ENCODE results near the gene KCNMB2.

KCNMB2 gene

DNA sequence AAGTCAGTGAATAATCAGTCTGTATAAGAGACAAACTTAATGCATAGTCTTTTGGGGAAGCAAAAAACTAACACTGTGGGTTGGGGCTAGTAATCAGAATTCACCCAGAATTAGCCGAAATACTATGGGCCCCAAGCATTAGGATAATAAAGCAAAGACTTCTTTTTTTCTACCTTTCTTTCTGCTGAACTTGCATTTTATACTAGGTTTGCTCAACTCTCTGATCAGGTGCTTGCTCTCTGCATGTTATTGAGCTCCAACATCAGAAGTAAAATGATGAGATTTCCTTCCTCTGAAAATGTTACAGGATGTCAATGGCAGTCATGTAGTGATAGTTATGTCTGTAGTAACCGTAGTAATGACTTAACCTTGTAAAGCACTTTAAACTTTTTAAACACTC, 216.6 kb downstream of the KCNMB2 start:
- DNase-seq (ENCODE audit: low read depth): no peak

DNA sequence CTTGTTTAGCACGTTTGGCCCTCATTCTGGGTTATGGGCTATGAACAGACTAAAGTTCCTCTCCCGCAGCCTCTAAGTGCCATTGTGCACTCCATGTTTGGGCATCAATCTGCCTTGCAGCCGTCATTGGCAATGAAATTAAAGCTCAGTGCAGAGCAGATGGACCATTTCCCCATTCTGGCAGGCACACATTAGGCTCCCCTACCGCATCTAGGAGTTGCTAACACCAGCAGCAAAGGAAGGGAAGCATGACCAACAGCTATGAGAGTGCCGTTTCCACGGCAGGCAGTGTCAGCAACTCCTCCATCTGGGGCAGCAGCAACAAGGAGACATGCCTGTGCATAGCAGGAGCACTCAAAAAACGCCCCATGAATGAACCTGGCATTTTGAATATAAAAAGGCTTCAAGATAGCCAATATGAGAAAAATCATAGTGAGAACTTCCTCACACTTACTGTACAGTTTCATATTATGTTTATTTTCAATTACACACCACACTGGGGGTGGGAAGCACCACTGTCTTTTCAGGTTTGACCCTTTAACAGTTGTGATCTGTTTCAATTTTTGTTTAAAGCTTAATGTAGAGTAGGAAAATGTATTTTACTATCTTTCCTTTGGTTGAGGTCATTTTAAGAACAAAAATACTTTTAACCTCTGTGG, 218.7 kb downstream of the KCNMB2 start:
- DNase-seq (ENCODE audit: low read depth): no peak

DNA sequence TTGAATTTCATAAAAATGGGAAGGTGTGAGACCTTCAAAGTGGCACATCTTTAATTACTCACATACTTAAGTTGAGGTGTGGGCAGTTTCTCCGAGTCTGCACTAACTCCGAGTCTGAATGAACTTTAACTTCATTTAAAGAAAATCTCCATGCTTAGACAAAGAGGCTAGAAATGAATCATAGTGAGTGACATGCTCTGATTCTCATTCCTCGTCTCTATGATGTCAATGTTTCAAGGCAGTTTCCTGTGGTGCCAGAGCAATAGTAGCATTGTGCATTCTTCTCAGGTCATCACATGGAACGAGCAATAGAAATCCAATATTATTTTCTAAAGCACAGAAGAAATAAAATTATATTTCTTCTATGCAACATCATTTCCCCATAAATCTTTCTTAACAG, 224.8 kb downstream of the KCNMB2 start:
- no peak for DNase-seq (ENCODE audit: low read depth)

DNA sequence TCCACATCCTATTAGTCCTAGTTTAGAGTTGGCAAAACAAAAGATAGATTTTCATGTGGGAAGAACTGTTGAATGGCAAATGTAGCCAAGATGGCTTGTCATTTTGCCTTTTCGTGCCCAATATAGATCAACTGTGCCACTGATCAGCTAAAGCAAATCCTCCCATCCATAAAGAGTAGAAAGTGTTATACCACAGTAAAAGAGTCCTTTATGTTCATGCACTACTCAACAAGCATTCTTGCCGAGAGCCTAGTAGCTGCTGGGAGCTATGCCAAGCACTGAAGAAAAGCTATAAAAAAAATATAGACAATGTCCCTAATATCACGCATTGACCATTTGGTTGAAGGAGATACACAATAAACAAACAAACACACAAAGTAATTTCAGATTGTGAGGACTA, 225.2 kb downstream of the KCNMB2 start:
- DNase-seq (ENCODE audit: low read depth): no peak

DNA sequence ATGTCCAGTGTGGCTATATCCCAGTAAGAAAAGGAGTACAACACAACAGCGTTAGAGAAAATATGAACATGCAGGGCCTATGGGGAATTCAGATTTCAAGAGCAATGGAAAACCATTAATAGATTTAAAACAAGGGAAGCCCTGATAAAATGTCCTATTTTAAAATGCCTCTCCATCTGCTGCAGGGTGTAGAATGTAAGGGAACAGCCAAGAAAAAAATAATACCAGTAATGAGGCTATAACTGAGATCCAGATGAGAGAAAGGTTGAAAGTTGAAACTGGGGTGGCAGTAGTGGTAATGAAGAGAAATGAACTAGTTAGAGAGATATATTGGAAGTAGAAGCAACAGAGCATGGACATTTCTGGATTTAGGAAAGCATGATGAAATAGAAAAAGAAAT, 226.1 kb downstream of the KCNMB2 start:
- no peak for DNase-seq (ENCODE audit: low read depth)

DNA sequence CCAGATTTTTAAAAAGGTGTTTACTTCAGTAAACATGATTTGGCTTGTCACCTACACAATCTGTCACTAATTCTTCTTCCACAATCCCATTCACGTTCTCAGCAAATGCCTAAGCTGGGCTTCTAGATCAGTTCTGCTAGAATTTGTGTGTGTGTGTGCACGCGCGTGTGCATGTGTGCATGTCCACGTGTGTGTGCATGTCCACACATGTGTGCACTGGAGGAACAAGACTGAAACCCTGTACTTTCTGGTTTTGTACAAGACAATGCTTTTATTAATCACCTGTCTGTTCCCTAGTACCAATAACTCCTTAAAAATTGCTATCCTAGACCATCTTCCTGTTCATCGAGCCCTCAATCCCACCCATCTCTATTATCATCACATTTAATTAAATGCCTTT, 229.2 kb downstream of the KCNMB2 start:
- DNase-seq (ENCODE audit: low read depth): no peak

DNA sequence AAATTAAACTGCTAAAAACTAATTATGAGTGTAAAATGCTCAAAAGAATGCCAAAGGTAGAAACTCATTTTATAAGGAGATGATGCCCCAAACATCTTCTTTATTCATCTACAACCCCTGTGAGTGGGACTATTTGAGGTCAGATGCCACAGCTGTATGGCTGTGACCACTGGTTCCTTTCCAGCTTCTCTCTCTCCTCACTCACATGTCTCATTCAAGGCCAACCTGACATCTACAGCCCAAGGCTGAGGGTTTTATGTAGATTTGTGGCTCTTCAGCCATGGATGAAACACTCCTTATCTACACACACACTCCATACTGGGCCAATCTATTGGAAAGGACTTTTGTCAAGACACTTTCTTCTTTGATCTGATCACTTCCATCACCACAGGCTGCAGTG, 231.3 kb downstream of the KCNMB2 start:
- DNase-seq (ENCODE audit: low read depth): no peak

DNA sequence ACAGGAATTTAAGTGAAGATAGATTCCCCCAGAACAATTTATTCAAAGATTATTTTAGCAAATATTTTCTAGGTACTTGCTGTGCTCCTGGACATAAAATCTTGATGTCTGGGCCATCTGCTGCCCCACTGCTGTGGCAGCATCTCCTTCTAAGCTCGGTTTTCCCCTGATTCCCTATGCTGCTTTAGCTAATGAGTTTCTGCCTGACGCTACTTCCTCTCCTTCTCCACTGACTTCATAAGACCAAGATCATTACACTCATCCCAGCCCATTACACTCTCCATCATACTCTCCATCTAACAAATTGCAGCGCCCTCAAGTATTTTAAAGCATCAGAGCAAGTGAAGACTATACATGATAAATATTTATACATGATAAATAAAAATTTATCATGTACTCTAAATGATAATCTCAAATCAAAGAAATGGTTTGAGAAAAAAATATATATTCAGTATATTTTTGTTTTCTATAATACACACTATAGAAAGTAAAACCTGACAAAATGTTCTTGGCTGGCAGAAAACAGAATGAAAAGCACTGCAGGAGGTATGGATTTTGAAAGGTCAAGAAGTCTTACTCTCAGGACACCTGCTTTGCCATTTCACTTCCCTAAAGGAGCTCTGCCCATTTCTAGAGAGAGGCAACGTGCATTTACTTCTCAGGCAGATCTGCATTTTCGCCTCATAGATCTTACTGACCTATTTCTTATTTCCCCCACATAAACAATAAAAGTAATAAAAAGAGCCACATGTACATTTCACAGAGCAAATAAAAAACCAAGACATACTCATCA, 232.0 kb downstream of the KCNMB2 start:
- no peak for DNase-seq (ENCODE audit: low read depth)

DNA sequence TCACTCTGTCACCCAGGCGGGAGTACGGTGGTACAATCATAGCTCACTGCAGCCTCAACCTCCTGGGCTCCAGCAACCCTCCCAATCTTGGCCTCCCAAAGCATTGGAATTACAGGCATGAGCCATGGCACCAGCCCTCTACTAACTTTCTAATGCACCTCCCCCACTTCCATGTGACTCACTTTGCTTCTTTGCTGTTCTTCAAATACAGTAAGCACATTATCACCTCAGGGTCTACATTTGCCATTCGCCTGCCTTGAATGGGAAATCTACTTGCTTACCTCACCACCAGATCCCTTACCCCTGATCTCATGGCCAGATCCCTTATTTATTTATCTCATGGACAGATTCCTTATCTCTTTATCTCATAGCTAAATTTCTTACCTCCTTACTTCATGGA, 235.3 kb downstream of the KCNMB2 start:
- no peak for DNase-seq (ENCODE audit: low read depth)

DNA sequence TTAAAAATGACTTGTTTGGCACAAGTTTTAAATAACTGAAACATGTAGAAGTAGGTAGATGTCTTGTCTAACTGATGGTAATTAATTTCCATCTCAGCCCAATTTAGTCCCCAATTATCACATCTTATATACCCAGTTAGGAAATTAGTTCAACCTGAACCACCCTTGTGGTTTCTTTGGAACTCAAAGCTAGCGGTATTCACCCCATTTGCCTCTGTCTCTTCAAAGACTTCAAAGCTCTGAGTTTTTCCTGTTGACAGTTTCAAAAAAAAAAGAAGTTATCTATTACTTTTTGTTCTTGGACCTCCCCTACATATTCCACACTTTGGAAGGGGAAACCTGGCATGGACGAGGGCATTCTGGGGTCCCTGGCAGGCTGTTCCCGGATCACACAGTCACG, 236.5 kb downstream of the KCNMB2 start:
- DNase-seq (ENCODE audit: low read depth): no peak

DNA sequence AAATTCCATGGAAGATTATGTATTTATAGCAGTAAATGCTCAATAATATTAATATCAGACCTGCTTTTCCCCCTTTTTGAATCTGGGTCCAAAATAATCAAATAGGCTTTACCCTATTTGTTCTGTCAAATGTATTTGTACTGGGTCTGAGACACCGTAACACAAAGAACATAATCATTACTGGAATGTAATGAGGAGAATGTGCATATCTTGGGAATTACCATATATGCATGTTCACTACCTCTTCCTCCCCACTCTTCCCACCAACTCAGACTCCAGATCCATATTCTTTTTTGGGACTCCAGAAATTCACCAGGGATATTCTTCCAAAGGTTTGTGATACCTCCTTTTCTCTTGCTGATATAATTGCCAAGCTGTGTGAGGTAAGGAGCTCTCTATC, 237.1 kb downstream of the KCNMB2 start:
- no peak for DNase-seq (ENCODE audit: low read depth)

DNA sequence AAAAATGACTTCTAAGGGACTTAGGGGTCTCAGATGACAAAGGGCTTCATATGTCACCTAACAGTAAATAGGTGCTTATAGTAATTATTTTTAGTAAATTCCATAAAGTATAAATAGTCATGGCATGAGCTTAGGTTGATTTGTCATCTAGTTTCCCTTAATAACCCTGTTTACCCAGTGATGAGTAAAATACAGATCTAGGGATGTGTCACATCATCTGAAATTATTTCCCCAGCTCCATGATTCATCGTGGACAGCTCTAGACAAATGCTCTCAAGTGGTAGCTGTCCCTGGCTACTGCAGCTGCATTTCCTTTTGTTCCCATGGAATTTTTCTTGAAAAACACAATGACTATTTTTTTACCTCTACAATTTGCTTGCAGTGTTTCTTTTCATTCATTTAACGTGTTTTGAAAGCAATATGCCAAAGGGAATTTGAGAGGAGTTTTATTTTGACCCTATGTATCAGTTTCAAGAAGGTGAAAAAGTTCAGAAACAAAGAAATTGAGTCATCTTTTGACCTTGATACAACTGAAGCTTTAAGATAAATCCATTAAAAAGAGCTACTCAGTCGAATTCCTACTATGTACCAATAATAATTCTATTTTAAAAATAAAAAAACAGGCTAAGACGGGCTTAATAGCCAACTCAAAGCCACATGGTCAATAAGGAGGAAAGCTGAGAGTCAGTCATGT, 241.6 kb downstream of the KCNMB2 start:
- DNase-seq (ENCODE audit: low read depth): no peak

DNA sequence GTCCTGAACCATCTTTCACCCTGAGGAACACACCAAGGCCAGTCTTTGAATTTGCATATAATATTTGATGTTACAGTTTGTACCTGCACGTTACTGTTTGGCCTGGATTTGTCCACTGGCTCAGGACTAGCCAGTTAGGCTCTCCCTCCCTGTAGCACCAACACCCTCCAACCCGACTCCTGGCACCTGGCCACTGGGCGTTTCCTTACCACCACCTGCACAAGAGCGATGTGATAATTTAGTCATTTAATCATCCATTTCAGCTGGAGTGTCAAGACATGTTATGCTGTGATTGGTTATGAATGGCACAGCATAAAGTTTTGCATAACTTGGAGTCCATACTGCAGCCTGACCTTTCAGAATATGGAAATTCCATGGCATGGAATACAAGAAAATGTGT, 242.4 kb downstream of the KCNMB2 start:
- no peak for DNase-seq (ENCODE audit: low read depth)

DNA sequence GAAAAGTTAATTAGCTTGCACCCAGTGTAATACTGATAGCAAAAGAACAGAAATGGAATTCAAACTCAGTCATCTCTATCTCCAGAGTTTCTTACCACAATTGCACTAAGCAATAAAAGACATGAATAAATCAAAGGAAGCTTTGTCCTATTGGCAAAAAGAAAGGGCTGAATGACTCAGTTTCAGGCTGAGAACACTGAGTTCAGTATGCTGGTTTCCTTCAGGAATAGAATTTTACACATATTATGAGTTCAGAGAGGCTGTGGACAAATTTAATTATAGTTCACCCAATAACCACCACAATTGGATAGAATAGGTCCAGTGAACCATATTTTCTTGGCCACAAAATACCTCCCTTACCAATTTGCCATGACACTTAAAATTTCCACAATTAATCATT, 249.7 kb downstream of the KCNMB2 start:
- no peak for DNase-seq (ENCODE audit: low read depth)

DNA sequence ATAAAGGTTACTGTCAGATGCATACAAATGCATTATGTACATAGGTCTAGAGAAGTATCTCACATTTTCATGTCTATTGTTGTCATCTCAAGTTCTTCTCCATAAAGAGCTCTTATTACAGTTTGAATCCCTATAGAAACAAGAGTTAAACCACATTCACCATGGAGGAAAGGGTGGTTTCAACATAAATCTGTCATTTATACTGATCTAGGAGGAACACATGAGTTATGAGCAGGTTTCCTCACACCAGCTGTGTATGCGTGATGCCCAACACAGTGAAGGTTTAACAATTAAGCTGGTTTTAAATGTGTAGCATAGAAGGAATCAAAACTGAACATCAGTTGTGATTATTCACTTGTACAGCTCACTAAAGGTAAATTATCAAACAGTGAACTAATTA, 251.7 kb downstream of the KCNMB2 start:
- DNase-seq (ENCODE audit: low read depth): no peak

DNA sequence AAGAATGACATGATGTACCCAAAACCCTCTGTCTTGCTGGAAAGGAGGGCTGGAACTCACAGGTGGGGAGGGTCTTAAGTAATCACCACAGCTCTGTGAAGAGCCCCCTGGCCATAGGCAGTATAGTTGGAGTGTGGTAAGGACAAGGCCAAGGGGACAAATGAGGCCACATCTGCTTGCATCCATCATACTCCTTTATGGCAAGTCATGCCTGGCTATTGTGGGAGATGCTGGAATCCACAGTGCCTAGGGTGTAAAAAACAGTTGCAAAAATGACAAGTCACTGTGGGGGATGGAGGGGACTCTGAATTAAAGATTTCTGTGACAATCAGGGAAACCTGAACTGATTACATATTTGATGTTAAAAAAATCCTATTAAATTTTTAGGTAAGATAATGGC, 258.5 kb downstream of the KCNMB2 start:
- DNase-seq (ENCODE audit: low read depth): no peak

DNA sequence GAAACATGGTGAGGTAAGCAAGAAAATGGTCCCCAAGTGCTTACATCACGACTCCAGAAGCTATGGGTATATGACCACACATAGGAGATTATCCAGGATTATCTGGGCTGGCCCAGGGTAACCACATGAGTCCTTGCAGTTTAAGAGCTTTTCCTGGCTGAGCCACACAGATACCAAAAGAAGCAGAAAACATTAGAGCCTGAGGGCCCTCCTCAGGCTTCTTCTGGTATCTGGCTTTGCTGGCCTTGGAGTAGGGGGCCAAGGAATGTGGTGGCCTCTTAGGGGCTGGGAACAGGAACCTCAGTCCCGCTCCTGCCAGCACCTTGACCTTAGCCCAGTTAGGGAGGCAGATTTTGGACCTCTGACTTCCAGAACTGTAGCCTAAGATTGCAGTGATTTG, 259.1 kb downstream of the KCNMB2 start:
- DNase-seq (ENCODE audit: low read depth): no peak

DNA sequence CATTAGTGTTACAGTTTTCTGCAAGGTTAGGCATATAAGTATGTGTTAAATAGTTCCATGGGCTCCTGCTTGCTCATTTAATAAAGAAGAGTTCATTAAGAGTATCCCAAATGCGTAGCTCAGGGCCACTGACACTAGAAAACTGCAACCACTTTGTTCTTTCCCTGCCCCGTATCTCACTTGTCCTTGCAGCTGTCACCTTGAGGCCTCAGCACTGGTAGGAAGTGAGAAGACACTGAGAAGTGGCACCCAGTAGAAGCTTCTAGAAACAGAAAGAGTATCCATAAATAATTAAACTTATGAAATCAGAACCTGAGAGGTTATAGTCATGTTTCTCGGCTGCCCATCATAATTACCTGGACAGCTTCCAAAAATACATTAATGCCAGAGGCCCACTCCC, 266.0 kb downstream of the KCNMB2 start:
- no peak for DNase-seq (ENCODE audit: low read depth)

DNA sequence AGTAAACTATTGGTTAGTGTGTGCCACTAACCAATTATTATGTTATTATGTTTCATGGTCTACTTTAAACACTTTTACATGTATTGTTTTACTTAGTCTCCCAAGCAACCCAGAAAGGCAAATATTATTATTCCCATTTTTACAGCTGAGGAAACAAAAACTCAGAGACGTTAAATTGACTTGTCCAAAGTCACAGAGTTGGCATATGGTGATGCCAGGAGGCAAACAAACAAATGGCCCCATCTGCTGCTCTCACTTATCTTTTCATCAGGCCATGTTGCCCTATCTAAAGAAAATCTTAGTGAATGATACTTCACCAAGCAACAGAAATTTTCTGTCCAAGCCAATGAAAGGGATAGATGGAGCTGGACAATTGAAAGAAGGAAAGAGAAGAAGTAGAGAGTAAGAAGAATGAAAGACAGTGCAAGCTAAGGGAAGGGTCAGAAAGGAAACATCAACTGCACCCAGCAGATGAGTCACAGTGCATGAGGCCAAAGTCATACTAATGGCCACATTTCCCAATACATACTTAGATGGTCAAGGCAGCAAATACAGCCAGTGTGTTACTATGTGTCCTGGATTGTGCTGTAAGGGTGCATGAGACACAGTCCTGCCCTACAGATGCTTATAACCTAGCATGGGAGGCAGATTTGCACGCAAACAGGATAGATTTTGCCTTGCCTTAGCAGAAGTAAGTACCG, 266.9 kb downstream of the KCNMB2 start:
- no peak for DNase-seq (ENCODE audit: low read depth)

DNA sequence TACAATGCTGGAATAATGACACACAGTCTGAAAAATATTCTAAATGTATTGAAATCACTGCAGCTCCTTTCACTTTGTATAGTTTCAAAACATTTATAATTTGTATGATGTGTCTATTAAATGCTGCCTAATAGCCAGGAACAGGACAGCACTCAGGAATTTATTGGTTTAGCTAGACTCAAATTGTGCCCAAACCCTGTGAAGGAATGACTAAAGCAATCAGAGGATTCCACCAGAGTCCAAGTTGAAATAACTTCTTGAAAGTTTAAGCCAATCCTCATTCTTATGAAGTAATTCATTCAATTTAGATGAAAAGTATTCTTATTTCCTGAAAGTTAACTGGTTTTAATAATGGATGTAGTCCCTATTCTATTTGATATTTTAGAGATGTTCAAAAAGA, 268.4 kb downstream of the KCNMB2 start:
- no peak for DNase-seq (ENCODE audit: low read depth)

DNA sequence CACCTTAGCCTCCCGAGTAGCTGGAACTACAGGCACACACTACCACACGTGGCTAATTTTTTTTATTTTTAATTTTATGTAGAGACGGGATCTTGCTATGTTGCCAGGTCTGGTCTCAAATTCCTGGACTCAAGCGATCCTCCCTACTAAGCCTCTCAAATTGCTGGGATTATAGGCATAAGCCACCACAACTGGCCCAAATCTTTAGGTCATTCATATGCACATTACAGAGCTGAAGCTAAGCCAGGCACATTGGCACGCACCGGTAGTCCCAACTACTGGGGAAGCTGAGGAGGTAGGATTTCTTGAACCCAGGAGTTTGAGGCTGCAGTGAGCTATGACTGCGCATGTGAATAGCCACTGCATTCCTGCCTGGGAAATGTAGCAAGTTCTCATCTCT, 269.5 kb downstream of the KCNMB2 start:
- no peak for DNase-seq (ENCODE audit: low read depth)

DNA sequence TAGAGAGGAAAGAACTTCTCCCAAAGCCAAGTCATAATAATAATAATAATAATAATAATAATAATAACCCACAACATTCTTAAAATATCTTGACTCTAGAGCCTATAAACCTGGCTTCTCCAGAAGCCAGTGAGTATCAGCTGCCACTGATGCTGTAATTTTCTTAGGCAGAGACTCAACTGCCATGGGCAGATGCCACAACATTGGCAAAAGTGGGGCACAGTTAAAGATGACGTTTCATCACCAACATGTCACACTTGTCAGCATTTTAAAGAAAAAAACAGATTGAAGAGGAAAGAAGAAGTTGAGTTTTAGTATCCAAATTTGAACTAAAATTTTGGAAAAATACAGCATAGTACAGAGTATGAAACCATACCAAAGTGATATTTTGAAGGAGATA, 270.4 kb downstream of the KCNMB2 start:
- DNase-seq (ENCODE audit: low read depth): no peak

DNA sequence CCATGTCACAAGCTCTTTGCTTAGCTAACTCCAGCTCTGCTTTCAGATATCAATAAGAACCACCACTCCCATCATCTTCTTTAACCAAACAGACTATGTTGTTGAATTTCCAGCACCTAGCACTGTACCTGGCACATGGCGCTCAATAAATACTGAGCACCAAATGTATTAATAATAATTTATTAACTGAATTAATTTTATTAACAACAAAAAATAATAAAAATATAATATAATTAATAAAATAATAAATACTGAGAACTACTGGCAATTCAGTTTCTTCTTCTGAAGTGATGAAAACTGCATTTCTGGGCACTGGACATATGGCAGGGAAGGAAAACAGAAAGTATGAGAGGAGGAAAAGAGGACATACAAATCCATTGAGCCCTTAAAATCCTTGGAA, 271.5 kb downstream of the KCNMB2 start:
- DNase-seq (ENCODE audit: low read depth): no peak

All from stimulated activated CD8-positive, alpha-beta memory T cell treated with anti-CD3 and anti-CD28 coated beads, Interleukin-15, amount 100 ng/mL, for 1 hour (primary cell).